NCI-H510A (cell line): ENCODE data around the gene PBX1.

ENCODE experiments used
- DNase-seq: peaks from one replicate; lab custom pipeline; 2025; lab: John Stamatoyannopoulos, UW

The PBX1 gene

DNA sequence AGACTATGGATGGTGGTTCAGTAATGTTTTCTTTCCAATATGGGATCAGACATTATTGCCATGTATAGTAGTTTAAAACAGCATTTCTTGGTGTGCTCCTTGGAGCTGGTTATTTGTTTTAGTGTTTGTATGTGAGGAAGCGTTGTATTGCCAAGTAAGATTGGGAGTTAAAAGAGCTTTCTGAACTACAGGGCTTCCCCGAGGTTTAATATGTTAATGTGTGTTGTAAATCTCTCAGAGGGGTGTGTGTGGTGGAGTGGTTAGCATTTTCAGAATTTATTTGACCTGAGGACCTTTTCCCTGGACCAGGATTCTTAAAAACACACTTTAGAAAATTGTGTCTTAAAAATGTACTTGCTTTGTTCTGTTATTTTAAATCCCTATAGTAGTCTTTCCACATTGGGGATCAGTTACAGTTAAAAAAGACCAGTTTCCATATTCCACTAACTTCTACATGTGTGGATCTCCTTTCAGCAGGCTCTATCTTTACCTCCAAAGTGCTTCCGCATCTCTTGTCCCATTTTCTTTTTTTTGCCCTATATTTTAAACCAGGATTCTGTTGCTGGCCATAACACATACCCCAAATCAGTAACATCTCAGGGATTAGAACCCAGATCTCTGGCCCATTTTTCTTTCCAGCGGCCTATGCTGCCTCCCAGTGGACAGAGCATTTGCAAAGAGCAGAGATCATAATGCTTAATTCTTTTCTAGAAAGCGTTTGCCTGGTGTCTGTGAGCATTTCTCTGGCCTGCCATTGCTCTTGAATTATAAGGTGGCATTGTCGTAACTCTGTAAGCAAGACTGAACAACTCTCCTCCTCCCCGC, 58.6 kb downstream of the PBX1 start:
- no peak for DNase-seq

DNA sequence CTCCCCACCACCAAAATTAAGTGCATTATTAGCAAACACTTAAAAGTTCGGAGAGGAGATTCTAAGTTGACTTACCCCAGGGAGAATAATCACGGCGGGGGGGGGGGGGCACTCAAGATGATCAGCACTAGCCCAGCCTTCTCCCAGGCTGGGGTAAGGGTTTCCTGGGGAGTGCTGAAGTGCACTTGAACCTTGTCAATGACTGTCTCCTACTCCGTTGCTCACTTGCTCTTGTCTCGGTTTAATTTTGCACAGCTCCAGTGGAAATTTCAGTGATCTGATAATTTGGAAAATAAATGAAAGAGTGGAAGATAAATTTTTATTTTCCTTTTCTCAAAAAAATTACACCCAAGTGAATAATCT, 59.2 kb downstream of the PBX1 start:
- DNase-seq, result no peak

GRCh38 chr1:164619006-164619784, 60.2 kb downstream of the PBX1 start:
- DNase-seq, result no peak

DNA sequence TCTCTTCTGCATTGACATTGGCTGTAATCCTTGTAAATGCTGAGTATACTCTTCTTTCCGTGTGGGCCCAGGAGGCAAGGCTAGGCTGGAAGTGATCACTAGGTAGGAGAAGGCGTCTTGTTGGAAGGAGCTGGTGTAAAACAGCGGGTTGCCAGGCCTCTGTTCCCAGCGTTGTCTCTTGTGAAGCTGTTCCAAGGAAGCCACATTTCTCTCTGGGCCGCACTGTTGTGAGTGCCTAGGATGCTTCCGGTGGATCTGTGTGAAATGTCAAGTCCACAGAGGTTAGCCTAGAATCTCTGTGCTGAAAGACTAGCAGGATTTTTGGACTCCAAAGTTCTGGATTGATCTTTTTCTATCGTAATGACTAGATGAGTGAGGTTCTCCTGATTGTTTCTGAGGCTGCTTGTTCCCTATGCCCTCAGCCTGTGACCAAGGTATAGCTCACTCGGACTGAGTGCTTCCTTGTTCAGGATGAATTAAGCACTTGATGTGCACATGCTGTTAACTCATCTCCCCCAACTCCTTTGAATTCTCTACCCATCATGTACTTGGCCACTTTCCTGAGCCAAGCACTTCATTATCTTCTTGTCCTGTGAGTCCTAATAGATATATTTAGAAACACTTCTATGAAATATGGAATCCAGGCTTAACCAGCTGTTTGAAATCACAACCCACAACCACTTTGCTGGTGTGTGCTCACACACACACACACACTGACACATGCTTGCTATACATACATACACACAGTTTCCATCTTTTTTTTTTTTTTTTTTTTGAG, 63.3 kb downstream of the PBX1 start:
- DNase-seq, result no peak

- DNase-seq, result no peak
Measured at GRCh38 chr1:164623805-164624204, 64.8 kb downstream of the PBX1 start.

GRCh38 chr1:164624400-164624799, 65.4 kb downstream of the PBX1 start:
- DNase-seq, result no peak

DNA sequence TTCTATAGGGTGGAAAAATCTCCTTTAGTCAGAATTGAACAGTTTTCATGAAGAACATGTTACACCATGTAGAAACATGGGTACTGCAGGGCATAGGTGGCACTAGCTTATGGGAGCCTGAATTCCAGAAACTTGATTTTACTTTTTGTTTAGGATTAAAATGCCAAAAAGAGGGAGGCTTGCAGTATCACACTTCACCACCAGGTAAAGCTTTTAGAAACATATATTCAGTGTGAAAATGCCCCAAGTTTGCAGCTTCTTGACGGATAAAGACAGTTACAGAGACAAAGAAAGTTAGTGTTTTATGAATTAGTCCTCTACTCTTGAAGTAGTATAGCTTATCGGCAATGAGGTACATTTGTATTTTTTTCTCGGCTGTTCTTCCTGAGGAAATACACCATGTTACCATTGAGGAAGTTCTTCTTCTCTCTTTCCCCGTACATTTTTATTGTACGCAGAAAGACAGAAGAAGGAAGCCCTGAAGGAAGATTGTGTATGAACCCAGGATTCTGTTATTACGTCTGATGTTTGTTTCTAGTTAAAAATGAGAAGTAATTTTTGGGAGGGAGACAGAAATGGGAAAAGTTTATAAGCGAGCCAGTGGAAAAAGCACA, 66.1 kb downstream of the PBX1 start:
- DNase-seq, result no peak

- no peak for DNase-seq
Measured at GRCh38 chr1:164628772-164629171, 69.8 kb downstream of the PBX1 start.

GRCh38 chr1:164629971-164630370, 71.0 kb downstream of the PBX1 start:
- DNase-seq, result no peak

GRCh38 chr1:164630626-164631396, 71.8 kb downstream of the PBX1 start:
- no peak for DNase-seq

GRCh38 chr1:164631751-164632150, 72.8 kb downstream of the PBX1 start:
- DNase-seq, result no peak

DNA sequence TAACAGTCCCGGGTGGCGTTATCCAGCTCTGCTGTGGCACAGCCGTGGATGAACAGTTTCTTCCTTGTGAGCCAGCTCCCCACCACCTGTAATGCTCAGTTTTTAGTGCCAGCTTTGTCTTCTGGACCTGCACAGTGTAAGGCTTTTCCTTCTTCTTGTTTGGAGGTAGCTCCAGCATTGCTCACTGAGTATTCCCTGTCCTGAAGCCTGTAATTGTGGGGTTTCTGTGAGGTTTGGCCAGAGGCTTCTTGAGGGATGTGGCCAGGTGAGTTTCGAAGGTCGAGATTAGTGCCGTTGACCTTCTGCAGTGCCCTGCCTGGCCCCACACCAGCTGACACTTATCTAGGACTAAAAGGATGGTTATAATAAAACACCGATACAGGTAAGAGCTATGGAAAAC, 75.0 kb downstream of the PBX1 start:
- no peak for DNase-seq

DNA sequence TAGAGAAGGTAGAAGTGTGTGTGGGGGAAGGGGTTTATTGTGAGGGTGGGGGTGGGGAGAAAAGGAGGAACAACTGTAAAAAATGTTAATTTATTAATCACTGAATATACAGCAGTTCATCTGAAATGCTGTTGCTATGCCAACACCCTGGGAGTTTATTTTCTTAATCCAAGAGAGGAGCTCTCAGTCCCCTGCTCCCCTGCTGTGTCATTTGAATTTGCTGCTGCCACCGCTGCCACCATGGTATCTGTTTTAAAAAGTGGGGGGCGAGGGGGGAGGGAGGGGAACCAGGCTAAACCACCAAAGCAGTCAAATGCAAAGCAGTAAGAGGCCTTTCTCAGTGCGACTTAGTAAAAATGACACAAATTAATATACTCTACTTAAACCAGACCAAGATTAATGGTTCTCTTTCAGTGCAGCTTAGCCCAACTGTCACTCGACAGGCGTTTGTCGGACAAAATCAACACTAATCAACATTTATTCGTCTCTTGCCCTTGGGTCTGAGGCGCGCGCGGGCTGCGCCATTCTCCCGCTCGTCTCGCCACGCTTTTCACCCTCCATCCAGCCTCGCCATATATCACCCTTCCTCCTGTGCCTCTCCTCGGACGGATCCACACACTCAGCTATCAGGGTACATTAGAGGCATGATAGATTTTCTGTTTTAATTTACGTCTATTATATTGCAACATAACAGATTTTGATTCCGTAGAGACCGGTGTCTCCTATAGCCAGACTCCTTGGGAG, 76.2 kb downstream of the PBX1 start:
- DNase-seq, result no peak

GRCh38 chr1:164635803-164636731, 77.1 kb downstream of the PBX1 start:
- no peak for DNase-seq

- DNase-seq, result no peak
Measured at GRCh38 chr1:164636757-164637156, 77.8 kb downstream of the PBX1 start.

DNA sequence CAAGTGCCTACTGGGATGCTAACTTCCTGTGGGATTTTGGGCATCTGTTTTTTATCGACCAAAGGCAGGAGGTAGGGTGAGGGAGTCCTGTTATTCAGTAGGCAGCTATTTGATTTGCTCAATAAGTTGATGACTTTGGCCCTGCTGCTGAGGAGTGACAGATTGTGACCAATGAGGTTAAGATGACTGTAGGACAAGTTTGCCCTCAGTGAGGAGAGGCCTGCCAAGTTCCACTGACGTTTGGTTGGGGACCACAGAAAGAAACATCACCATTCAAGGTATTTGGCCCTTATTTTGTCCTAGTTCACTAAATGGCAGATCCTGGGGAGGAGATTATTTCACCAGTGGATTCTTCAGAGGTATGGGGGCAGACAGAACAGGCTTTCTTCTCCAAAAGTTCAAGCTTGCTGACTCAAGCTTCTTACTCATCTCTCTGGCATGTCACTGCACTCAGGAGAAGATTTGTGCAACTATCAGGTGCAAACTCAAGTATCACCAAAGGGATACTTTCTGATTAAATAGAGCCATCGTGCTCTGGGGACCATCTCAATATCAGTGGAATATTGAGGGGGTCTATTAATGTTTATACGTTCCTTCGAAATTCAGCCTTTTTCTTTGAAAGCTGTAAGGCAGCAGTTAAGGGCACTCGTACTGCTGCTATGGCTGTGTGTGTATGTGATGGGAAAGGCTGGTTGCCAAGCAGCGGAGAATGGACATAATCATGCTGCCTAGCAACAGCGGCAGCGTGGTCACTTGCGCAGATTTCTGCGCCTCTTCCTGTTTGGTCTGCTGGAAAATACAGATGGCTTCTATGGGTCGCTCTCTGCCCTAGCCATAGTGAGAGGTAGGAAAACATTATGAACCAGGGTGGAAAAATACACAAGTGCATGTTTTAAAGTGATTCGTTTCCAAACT, 78.7 kb downstream of the PBX1 start:
- DNase-seq, result no peak

- DNase-seq, result no peak
Measured at GRCh38 chr1:164638492-164639202, 79.7 kb downstream of the PBX1 start.
